ENCODE measurements around the gene ST6GALNAC4.

ST6GALNAC4 gene

GRCh38 chr9:127910613-127911205, 6.1 kb downstream of the ST6GALNAC4 start:
- DNase-seq, result no peak

GRCh38 chr9:127909839-127910273, 7.0 kb downstream of the ST6GALNAC4 start:
- DNase-seq, result no peak

- no peak for DNase-seq
Observed at GRCh38 chr9:127908660-127908926, 8.2 kb downstream of the ST6GALNAC4 start.

GRCh38 chr9:127907867-127908659, 8.8 kb downstream of the ST6GALNAC4 start:
- DNase-seq, result no peak

- DNase-seq, result peak; percentile 69
Observed at GRCh38 chr9:127905788-127906191, 11.1 kb downstream of the ST6GALNAC4 start.

GRCh38 chr9:127905004-127905728, 11.7 kb downstream of the ST6GALNAC4 start:
- DNase-seq, result peak; percentile 71

- DNase-seq, result no peak
Observed at GRCh38 chr9:127904561-127905003, 12.3 kb downstream of the ST6GALNAC4 start.

GRCh38 chr9:127903557-127904475, 13.0 kb downstream of the ST6GALNAC4 start:
- peak; percentile 94 for DNase-seq

GRCh38 chr9:127899128-127899943, 17.5 kb downstream of the ST6GALNAC4 start, which contains the start of gene ST6GALNAC6:
Gene ST6GALNAC6 (minus strand): TSS chr9:127899603. CDS start chr9:127897981, 1,622 bp downstream.
- peak; percentile 83 for DNase-seq

- peak; percentile 46 for DNase-seq
Observed at GRCh38 chr9:127898433-127899127, 18.3 kb downstream of the ST6GALNAC4 start.

- DNase-seq, result peak; percentile 67
Observed at GRCh38 chr9:127897193-127897692, 19.6 kb downstream of the ST6GALNAC4 start.

- no peak for DNase-seq
Observed at GRCh38 chr9:127896395-127897192, 20.2 kb downstream of the ST6GALNAC4 start.

GRCh38 chr9:127895811-127896210, 21.0 kb downstream of the ST6GALNAC4 start:
- no peak for DNase-seq

GRCh38 chr9:127893392-127893791, 23.4 kb downstream of the ST6GALNAC4 start:
- no peak for DNase-seq

GRCh38 chr9:127892831-127893230, 24.0 kb downstream of the ST6GALNAC4 start:
- DNase-seq, result no peak

- DNase-seq, result no peak
Observed at GRCh38 chr9:127890053-127890452, 26.8 kb downstream of the ST6GALNAC4 start.

GRCh38 chr9:127887792-127888191, 29.0 kb downstream of the ST6GALNAC4 start:
- DNase-seq, result no peak

GRCh38 chr9:127886401-127886972, 30.4 kb downstream of the ST6GALNAC4 start:
- DNase-seq, result no peak

GRCh38 chr9:127885508-127886281, 31.1 kb downstream of the ST6GALNAC4 start:
- no peak for DNase-seq
